IPS-11a (cell line): ENCODE results near the gene DCP1B.

Experiments
- H3K4me3 ChIP-seq: one replicate; pipeline ENCODE4 v1.5.1; 2013; ENCODE audit warnings: low read depth, low read length, control low read depth

DCP1B gene

GRCh38 chr12:1906579-1906978 is 97.7 kb downstream of the DCP1B start:
- no peak overlapping the region for H3K4me3 ChIP-seq

- no peak overlapping the region for H3K4me3 ChIP-seq
Observed at GRCh38 chr12:1904875-1905274, 99.4 kb downstream of the DCP1B start.

- no peak overlapping the region for H3K4me3 ChIP-seq
Observed at GRCh38 chr12:1896964-1897363, 107.3 kb downstream of the DCP1B start.
